AG09319 (cell line): ENCODE data around the gene SATB1.
A peak's percentile ranks its signal among the peaks of the same experiment; 100 is the strongest.

Experiments
- DNase-seq: peaks from one replicate; pipeline ENCODE4 v3.0.0-alpha.2; 2010; ENCODE audit warnings: low read depth; ENCODE audit errors: extremely low read depth
- TF ChIP-seq, protein P1 (sequence below): IDR thresholded peaks from 2 replicates; pipeline ENCODE4 v1.5.1; 2011; ENCODE audit warnings: low read depth, mild to moderate bottlenecking, inconsistent platforms, low read length, moderate library complexity

The SATB1 gene

DNA sequence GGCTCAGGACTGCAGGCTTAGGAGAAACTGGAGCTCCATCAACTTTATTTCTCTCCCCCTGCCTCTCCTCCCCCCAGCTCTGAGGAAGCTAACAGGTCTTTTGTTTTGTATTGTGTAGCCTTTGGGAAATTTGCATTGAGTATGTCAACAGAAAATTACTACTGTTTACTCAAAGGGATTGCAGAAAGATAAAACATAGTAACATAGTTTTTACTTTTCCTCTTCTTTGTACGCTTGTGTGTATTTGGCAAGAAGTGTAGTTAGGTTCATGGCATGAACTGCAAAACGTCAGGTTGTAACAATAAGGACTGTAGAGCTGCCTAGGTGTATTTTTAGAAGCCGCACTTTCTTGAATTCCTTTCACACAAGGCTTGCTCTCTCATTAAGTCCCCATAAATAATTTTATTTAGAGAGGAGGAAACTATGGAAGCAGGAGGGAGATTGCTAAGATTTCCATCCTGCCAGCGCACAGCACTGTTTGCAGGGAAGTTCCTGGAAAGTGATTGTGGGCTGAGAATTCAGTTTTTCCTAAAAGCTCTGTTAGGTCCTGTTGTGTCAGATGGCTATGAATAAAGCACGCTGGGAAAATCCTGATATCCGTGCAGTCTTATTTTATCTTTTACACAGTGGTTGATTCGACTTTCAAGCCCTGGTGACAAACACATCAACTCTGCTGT is 21.1 kb upstream of the SATB1 start:
- TF ChIP-seq, protein P1, sequence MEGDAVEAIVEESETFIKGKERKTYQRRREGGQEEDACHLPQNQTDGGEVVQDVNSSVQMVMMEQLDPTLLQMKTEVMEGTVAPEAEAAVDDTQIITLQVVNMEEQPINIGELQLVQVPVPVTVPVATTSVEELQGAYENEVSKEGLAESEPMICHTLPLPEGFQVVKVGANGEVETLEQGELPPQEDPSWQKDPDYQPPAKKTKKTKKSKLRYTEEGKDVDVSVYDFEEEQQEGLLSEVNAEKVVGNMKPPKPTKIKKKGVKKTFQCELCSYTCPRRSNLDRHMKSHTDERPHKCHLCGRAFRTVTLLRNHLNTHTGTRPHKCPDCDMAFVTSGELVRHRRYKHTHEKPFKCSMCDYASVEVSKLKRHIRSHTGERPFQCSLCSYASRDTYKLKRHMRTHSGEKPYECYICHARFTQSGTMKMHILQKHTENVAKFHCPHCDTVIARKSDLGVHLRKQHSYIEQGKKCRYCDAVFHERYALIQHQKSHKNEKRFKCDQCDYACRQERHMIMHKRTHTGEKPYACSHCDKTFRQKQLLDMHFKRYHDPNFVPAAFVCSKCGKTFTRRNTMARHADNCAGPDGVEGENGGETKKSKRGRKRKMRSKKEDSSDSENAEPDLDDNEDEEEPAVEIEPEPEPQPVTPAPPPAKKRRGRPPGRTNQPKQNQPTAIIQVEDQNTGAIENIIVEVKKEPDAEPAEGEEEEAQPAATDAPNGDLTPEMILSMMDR: no peak
- DNase-seq: no peak

GRCh38 chr3:18445401-18446148 is 20.4 kb upstream of the SATB1 start:
- TF ChIP-seq, protein P1: no peak
- no peak for DNase-seq

DNA sequence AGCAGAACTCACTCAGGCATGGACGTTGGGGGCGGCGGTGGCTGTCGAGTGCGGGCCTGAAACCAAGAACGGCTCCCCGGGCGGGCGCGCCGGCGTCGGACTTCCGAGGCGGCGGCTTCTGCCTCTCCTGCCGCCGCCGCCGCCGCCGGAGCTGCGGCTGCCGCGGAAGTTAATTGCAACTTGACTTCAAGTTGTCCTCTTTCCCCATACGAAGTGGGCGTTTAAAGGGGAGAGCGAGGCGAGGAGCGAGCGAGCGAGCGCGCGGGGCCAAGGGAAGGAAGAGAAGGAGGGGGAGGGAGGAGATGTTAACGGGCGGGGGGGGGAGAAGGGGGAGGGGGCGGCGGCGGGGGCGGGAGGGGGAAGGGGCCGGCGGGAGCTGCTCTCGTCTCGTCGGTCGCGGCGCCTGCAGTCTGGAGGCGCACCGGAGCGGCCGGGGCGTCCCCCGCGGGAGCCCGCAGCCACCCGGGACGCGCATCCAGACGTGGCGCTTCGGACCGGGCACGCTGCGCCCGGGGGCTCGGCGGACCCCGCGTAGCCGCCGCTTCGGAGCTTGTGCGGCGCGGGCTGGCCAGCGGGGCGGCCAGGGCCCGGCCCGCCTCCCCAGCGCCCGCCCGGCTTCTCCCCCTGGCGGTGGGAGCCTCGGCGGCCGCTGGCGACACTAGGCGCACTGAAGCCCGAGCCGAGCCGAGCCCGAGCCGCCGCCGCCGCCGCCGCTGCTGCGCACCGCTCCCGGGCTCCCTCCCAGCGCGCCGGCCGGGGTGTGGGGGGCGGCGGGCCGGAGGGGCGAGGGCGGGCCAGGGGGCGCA is 19.7 kb upstream of the SATB1 start:
- TF ChIP-seq, protein P1: peak; percentile 7
- no peak for DNase-seq

DNA sequence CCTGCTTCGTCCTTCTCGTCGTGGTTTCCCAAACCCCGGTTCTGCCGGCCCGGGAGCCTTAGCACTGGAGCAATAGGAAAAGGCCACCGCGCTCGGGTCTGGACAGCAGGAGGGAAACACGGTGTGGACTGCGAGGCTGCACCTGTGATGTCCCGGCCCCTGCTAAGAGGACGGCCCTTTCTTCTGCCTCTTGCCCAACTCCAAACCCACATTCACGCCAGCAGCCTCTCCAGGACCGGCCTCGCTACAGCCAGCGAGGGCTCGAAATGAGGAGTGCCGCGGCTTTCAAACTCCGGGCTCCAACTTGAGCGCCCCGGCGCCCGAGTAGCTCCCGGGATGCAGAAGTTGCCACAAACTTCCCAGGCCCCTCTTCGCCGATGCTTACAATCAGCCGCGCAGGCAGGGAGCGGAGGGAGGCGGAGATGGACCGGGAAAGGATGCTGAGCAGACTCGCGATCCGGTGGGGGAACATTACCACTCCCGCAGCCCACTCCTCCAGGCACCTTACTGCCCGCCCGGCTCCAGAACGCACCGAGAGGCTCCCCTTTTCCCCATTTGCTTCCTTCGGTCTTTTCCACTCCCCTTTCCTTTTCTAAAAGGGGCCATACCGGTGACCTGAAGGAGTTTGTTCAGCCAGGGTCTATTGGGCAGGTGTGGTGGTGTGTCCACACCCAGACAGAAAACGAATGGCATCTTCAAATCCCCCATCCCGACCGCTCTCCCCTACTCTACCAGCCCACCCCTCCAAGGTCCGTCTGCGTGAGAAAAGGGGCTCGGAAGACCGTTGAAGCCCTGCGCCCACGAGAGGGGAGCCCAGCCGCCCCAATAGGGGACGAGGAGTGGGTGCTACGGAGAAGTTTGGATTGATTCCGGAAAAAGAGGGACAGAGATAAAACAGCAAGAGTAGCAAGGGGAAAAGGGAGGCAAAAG is 18.8 kb upstream of the SATB1 start:
- TF ChIP-seq, protein P1: no peak
- no peak for DNase-seq

DNA sequence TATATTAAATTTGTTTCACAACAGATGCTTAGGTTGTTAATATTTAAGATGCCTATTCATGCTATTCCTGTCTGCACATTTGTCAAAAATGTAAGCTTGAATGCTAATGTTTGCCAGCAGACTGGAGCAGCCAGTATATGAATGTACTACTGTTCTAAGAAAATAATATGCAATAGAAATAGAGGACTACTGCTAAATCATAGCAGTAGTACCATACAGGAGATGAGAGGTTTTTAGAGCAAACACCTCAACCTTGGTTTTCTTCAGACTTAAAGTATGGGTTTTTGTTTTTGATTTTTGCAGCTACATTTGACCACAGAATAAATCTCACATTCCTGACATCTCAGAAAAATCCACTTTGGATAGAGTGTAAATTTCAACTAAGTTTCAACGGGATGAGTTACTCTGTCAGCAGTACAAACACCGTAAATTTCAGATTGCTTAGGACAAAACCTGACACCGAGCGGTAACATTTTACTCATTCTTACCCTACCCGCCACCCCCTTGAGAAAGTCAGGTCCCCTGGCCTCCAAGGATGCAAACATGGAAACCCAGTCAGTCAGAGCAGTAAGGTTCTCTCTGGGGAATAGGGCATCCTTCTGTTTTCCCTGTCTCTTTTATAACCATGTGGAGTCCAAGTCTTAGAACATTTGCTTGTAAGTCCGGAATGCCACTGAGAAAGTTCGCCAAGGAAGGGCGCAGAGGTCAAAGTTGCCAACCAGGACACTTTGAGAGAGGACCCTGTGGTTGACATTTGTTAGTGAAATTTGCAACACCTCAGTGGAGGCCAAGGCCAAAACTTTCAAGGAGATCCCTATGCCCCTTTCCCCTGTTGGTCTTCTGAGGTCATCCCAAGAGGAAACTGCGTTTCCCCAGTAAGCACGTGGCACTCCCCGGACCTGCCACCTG is 17.9 kb upstream of the SATB1 start:
- no peak for DNase-seq
- TF ChIP-seq, protein P1: no peak

- TF ChIP-seq, protein P1: no peak
- DNase-seq: no peak
Measured at GRCh38 chr3:18441551-18441950, 16.4 kb upstream of the SATB1 start.
